ENCODE data around the gene CABP4.

CABP4 gene

DNA sequence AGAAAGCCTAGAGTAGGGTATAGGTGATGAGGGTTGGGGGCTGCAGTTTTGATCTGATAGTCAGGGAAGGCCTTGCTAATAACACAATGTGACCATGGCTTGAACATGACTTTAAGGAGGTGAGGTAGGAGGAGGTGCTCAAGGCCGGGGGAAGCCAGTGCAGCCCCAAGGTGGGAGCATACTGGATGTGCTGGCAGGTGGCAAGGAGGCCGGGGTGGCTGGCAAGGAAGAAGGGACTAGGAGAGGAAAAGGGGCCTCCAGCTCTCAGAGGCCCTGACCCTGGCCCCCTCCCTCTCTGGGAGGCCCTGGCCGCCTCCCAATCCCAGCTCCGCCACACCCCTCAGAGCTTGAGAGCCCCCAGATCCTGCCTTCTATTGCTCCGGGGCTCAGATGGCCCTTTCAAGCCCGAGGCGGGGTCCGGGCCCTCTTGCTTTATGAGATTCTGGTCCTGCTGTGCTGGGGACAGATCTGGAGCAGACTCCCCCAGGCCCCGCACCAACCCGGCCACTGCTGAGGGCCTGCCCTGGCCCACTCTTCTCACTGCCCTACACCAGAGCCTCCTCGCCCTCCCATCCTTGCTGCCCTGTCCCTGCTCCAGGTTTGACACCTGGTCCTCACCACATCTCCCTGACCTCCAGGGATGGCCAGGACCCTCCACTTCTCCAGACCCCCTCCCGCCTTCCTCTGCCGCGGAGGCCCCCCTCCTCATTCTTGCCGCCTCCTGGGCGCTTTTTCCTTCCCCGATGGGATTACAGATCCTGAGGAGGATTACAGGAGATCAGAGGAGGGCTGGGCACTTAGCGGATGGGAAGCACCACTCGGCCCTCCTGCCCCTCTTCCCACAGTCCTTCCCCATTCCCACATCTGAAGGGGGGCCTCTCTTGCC is 48.2 kb downstream of the CABP4 start:
- TF ChIP-seq, protein P1, sequence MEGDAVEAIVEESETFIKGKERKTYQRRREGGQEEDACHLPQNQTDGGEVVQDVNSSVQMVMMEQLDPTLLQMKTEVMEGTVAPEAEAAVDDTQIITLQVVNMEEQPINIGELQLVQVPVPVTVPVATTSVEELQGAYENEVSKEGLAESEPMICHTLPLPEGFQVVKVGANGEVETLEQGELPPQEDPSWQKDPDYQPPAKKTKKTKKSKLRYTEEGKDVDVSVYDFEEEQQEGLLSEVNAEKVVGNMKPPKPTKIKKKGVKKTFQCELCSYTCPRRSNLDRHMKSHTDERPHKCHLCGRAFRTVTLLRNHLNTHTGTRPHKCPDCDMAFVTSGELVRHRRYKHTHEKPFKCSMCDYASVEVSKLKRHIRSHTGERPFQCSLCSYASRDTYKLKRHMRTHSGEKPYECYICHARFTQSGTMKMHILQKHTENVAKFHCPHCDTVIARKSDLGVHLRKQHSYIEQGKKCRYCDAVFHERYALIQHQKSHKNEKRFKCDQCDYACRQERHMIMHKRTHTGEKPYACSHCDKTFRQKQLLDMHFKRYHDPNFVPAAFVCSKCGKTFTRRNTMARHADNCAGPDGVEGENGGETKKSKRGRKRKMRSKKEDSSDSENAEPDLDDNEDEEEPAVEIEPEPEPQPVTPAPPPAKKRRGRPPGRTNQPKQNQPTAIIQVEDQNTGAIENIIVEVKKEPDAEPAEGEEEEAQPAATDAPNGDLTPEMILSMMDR (IDR thresholded peaks at IDR 0.05; ENCODE audit: low read depth, low read length) = no peak
- DNase-seq (ENCODE audit: low read depth in 2 of 2) = no peak
- peak overlapping the region; percentile 36 to 78 for H3K4me3 ChIP-seq (replicated peaks in 1 of 2; ENCODE audit: low read depth in 2 of 2, low read length in 2 of 2)

DNA sequence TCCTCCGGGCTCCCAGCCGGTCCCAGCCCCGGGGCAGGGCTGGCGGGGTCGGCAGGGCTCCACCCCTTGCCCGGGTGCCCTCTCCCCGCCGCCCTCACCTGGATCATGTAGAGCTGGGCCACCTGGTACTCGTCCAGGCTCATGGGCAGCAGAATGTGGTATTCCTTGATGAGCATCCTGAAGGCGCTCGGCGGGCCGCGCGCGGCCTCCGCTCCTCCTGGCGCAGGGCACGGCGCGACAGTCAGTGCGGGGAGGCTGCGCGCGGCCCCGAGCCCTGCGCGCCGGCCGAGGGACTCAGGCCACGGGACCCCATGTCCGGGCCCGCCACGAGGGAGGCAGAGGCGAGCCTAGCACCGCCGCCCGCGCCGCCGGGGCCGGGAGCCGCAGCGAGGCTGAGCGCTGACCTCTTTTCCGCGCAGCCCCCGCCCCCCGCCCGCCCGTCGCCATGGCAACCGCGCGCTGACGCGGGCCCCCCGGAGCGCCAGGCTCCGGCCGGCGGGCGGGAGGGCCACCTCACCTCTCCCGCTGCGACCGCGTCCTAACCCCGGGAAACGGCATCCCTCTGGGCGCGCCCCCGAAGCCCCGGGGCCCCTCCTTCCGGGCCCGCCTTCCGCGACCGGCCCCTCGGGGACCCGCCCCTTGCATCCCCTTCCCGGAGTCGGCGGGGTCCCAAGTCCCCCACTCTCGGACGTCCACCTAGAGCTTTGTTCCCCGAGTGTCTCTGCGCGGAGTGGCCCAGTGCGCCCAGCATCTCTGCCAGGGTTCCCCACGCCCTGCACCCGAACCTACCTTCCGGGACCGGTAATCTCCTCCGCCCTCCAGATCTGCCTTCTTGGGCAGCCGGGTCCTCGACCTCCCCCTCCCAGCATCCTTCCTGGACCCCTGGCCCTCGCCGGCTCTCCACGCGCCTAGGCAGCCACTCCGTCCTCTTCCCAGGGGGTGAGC is 49.1 kb downstream of the CABP4 start:
- H3K4me3 ChIP-seq (replicated peaks in 1 of 2; ENCODE audit: low read depth in 2 of 2, low read length in 2 of 2) = peak overlapping the region; percentile 78 to 83
- TF ChIP-seq, protein P1 (IDR thresholded peaks at IDR 0.05; ENCODE audit: low read depth, low read length) = no peak
- DNase-seq (ENCODE audit: low read depth in 2 of 2) = peak; percentile 22 to 58

DNA sequence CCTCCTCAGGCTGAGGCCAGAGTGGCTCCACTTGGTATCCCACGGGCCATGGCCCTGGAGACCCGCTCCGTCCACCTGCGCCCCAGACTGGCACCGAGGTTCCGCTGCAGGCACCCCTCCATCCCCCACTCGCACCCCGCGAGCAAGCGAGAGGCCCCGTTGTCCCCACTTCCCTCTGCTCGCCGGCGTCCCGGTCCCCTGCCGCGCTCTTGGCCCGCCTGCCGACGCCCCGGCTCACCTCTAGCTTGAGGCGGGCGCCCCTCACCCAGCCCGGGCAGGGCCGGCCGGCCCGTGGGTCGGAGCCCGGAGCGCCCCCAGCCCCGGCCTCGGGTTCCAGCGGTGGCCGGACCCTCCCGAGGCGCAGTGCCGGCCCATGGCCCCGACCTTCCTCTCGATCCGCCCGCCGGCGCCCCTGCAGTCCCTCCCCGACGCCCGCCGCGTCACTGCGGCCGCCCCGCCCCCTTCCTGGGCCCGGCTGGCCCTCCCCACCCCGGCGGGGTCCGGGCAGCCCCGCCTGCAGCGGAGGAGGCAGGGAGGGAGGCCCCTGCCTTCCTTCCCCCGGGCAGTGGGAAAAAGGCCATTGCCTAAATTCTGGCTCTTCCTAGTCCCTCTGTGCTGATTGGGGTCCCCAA is 49.9 kb downstream of the CABP4 start, which contains the start of gene PITPNM1:
TSS of gene PITPNM1 (minus strand) at position 414 of the 632 bp plus-strand sequence. CDS start 1,183 bp downstream, outside the sequence.
- peak within 1 kb of the TSS; percentile 78 to 83 for H3K4me3 ChIP-seq (replicated peaks in 1 of 2; ENCODE audit: low read depth in 2 of 2, low read length in 2 of 2)
- TF ChIP-seq, protein P1 (IDR thresholded peaks at IDR 0.05; ENCODE audit: low read depth, low read length) = no peak
- DNase-seq (ENCODE audit: low read depth in 2 of 2) = peak; percentile 39 to 70

DNA sequence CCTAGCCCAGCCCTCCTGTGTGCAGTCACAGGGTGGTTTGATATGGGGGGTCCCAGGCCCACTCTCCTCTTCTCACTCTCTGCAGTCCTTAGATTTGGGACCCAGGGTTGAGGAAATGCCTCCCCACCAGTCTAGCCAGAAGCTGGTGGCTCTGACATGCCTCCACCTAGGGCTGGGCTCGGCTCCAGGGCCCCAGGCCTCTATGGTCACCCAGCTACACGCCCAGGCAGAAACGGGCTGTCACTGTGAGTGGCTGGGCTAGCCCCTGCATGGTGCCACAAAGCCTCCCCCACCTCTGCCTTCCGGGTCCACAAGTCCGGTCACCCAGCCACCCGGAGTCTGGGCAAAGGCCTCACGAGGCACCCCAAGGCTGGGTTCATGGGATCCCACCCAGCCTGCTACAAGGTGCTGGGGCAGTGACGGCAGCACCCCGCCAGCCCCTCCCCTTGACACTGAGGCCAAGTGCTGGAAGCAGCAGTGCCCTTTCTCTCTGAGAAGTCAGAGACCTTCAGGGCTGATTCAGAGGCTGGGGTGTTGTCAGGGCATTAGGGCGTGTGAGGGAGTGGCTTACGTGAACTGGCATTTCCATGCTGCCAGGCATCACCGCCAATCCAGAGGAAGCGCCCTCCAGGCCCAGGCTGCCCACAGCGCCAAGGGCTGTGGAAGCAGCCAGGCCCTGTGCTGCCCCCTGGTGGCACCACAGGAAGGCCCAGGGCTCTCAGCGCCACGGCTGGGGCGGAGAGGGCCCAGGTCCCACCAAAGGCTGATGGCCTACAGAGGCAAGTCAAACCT is 50.6 kb downstream of the CABP4 start:
- H3K4me3 ChIP-seq (replicated peaks in 1 of 2; ENCODE audit: low read depth in 2 of 2, low read length in 2 of 2) = peak overlapping the region; percentile 19 to 78
- DNase-seq (ENCODE audit: low read depth in 2 of 2) = peak; percentile 91 to 94
- TF ChIP-seq, protein P1 (IDR thresholded peaks at IDR 0.05; ENCODE audit: low read depth, low read length) = peak; percentile 99

DNA sequence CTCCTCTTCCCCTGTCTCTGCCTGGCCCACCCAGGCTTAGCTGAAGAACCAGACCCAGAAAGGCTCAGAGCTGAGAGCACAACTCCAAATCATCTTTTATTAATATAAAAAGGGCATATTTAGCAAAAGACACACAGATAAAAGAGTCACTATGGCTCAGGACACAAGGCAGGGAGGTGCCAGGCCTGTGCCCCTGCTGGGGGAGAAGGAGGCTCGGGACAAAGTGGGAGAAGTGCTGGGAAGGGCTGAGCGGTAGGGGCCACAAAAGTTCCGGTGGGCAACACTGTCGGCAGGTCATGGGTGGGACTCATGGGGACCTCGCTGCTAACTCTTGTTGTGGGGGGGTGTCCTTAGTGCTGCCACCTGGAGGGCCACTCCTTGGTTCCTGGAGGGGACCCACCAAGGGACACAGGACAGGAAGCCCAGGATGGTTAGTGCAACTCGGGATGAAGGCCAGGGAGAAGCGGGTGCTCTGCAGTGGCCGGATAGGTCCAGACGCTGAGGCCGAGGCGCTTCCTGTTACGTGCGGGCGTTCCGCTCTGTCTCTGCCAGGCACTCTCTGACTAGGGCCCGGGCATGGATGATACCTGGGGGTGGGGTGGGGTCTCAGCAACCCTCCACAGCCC is 51.4 kb downstream of the CABP4 start:
- TF ChIP-seq, protein P1 (IDR thresholded peaks at IDR 0.05; ENCODE audit: low read depth, low read length) = no peak
- H3K4me3 ChIP-seq (replicated peaks in 1 of 2; ENCODE audit: low read depth in 2 of 2, low read length in 2 of 2) = no peak overlapping the region
- DNase-seq (ENCODE audit: low read depth in 2 of 2) = no peak

Measured in cardiac fibroblast (primary cell).